DOHH2 (cell line): Measurements from ENCODE around the gene PLA2G2A.

ENCODE experiments used
- EZH2phosphoT487 ChIP-seq: fragments of 200-600 bp; sonication (generic); IDR thresholded peaks from 2 replicates; pipeline ENCODE4 v1.6.1; 2017; ENCODE audit warnings: borderline replicate concordance, mild to moderate bottlenecking, antibody characterized with exemption, low read length, moderate library complexity, mixed read lengths
- TF ChIP-seq, protein P1 (sequence below): fragments of 200-600 bp; sonication (generic); IDR thresholded peaks from one replicate; pipeline ENCODE4 v1.5.1; 2014; ENCODE audit warnings: antibody characterized with exemption, mild to moderate bottlenecking, low read depth, low read length; ENCODE audit not compliant: poor library complexity, severe bottlenecking

DNA sequence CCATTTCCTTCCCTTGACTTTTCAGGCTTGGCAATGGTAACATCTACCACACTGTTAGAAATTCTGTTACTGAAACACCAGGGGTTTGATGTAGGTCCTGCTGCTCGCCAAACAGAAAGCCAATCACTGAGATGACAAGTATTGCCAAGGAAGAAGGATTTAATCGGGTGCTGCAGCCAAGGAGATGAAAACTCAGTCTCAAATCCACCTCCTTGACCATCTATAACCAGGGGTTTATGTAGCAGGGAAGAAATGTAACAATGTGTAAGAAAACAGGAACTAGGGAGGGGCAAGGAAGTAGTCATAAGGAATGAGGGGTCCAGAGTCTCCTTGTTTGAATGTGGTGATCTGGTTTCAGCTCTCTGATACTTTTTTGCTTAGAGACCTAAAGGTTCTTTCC is 25.4 kb downstream of the PLA2G2A start:
- TF ChIP-seq, protein P1, sequence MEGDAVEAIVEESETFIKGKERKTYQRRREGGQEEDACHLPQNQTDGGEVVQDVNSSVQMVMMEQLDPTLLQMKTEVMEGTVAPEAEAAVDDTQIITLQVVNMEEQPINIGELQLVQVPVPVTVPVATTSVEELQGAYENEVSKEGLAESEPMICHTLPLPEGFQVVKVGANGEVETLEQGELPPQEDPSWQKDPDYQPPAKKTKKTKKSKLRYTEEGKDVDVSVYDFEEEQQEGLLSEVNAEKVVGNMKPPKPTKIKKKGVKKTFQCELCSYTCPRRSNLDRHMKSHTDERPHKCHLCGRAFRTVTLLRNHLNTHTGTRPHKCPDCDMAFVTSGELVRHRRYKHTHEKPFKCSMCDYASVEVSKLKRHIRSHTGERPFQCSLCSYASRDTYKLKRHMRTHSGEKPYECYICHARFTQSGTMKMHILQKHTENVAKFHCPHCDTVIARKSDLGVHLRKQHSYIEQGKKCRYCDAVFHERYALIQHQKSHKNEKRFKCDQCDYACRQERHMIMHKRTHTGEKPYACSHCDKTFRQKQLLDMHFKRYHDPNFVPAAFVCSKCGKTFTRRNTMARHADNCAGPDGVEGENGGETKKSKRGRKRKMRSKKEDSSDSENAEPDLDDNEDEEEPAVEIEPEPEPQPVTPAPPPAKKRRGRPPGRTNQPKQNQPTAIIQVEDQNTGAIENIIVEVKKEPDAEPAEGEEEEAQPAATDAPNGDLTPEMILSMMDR = no peak
- no peak for TF ChIP-seq EZH2phosphoT487
